ENCODE measurements around the gene P2RY6. TPM values are rescaled to one million over a fixed set of nuclear protein-coding genes. Genes with fewer than 3 reads are reported as not detected.

Gene P2RY6
- total RNA-seq, 4 donors from 2014 or later = 0.38 to 0.89 (median 0.38) TPM; not detected in 1

- 86% methylated on average over 3 of the region's 4 CpGs for WGBS
- H3K9me3 ChIP-seq = no peaks in the 10 kb centered on the region
- no peak for DNase-seq (ENCODE audit: low spot score in 2 of 2)
- H3K27ac ChIP-seq = no peak overlapping the region
- no peaks in the 10 kb centered on the region for H3K36me3 ChIP-seq
- TF ChIP-seq POLR2A (IDR thresholded peaks at IDR 0.05) = no peak
- no peak for TF ChIP-seq CTCF (IDR thresholded peaks at IDR 0.05)
- no peak for TF ChIP-seq EP300 (IDR thresholded peaks at IDR 0.05)
- no peak for TF ChIP-seq POLR2AphosphoS5 (IDR thresholded peaks at IDR 0.05)
- H3K4me1 ChIP-seq = peaks cover 5% of the 10 kb centered on the region
- peaks cover 30% of the 10 kb centered on the region for H3K27me3 ChIP-seq
- no peak overlapping the region for H3K4me3 ChIP-seq
These were observed 6.8 kb upstream of the P2RY6 start for GRCh38 chr11:73265278-73265810.

- WGBS = 82% methylated on average over 3 of the region's 3 CpGs
- H3K27me3 ChIP-seq = peaks cover 30% of the 10 kb centered on the region
- peaks cover 5% of the 10 kb centered on the region for H3K4me1 ChIP-seq
- H3K9me3 ChIP-seq = no peaks in the 10 kb centered on the region
- no peaks in the 10 kb centered on the region for H3K36me3 ChIP-seq
- TF ChIP-seq POLR2A (IDR thresholded peaks at IDR 0.05) = no peak
- TF ChIP-seq POLR2AphosphoS5 (IDR thresholded peaks at IDR 0.05) = no peak
- TF ChIP-seq EP300 (IDR thresholded peaks at IDR 0.05) = no peak
- TF ChIP-seq CTCF (IDR thresholded peaks at IDR 0.05) = no peak
- H3K27ac ChIP-seq = no peak overlapping the region
- peak in 1 of 2 donors; percentile 60 for DNase-seq (ENCODE audit: low spot score in 2 of 2)
- H3K4me3 ChIP-seq = no peak overlapping the region
These were observed 6.1 kb upstream of the P2RY6 start for GRCh38 chr11:73265853-73266645.

GRCh38 chr11:73266646-73267020 lies 5.5 kb upstream of the P2RY6 start:
- H3K9me3 ChIP-seq = no peaks in the 10 kb centered on the region
- peak in 1 of 2 donors; percentile 59 for DNase-seq (ENCODE audit: low spot score in 2 of 2)
- no peak overlapping the region for H3K4me3 ChIP-seq
- H3K27ac ChIP-seq = no peak overlapping the region
- H3K27me3 ChIP-seq = peaks cover 30% of the 10 kb centered on the region
- WGBS = 85% methylated on average over 4 of the region's 4 CpGs
- H3K4me1 ChIP-seq = peaks cover 5% of the 10 kb centered on the region
- no peak for TF ChIP-seq POLR2AphosphoS5 (IDR thresholded peaks at IDR 0.05)
- TF ChIP-seq EP300 (IDR thresholded peaks at IDR 0.05) = no peak
- no peak for TF ChIP-seq CTCF (IDR thresholded peaks at IDR 0.05)
- H3K36me3 ChIP-seq = no peaks in the 10 kb centered on the region

GRCh38 chr11:73267122-73267846 lies 4.9 kb upstream of the P2RY6 start:
- Histone ChIP-seq H3K9me3 (no peaks in the 10 kb centered on the region), H3K4me3 (no peak overlapping the region), H3K27me3 (peaks cover 30% of the 10 kb centered on the region), H3K27ac (no peak overlapping the region), H3K36me3 (no peaks in the 10 kb centered on the region), H3K4me1 (peaks cover 5% of the 10 kb centered on the region)
- peak in 1 of 2 donors; percentile 31 for DNase-seq (ENCODE audit: low spot score in 2 of 2)
- TF ChIP-seq POLR2A (IDR thresholded peaks at IDR 0.05) = no peak
- TF ChIP-seq CTCF (IDR thresholded peaks at IDR 0.05) = no peak
- no peak for TF ChIP-seq EP300 (IDR thresholded peaks at IDR 0.05)
- no peak for TF ChIP-seq POLR2AphosphoS5 (IDR thresholded peaks at IDR 0.05)
- WGBS = 80% methylated on average over 2 of the region's 3 CpGs

Data from suprapubic skin (tissue), 4 donors.